Astrocyte (in vitro differentiated cells and primary cell): ENCODE measurements around the gene LMAN1L. TPM values are rescaled to one million over a fixed set of nuclear protein-coding genes. Genes with fewer than 3 reads are reported as not detected.

Experiments
- DNase-seq: peaks from one replicate; pipeline ENCODE4 v3.0.0-alpha.2; 2010; ENCODE audit warnings: low read depth
- FAIRE-seq: peaks from 2 replicates; lab custom pipeline; 2011; peaks lifted over from hg19 to GRCh38; lab: Jason Lieb, UNC
- H2AFZ ChIP-seq: 2 replicates; pipeline ENCODE4 v1.6.0; 2012; ENCODE audit warnings: low read depth, low read length, inconsistent platforms
- H3K27ac ChIP-seq: 2 replicates; pipeline ENCODE4 v1.5.1; 2011; ENCODE audit warnings: low read depth, low read length, inconsistent platforms
- H3K27me3 ChIP-seq: 2 replicates; pipeline ENCODE4 v1.6.0; 2011; ENCODE audit warnings: low read length, inconsistent platforms; ENCODE audit not compliant: insufficient read depth
- H3K36me3 ChIP-seq: 2 replicates; pipeline ENCODE4 v1.5.1; 2011; ENCODE audit warnings: low read length, inconsistent platforms; ENCODE audit not compliant: insufficient read depth
- H3K4me1 ChIP-seq: 2 replicates; pipeline ENCODE4 v1.5.1; 2011; ENCODE audit warnings: low read length, inconsistent platforms; ENCODE audit not compliant: insufficient read depth
- H3K4me2 ChIP-seq: 2 replicates; pipeline ENCODE4 v1.6.0; 2012; ENCODE audit warnings: low read length, inconsistent platforms
- H3K4me3 ChIP-seq: 2 replicates; pipeline ENCODE4 v1.5.1; 2011; ENCODE audit warnings: low read depth, mild to moderate bottlenecking, low read length, inconsistent platforms; ENCODE audit not compliant: insufficient read depth
- H3K79me2 ChIP-seq: 2 replicates; pipeline ENCODE4 v1.6.0; 2012; ENCODE audit warnings: mild to moderate bottlenecking, low read length, inconsistent platforms; ENCODE audit not compliant: insufficient read depth
- H3K9ac ChIP-seq: 2 replicates; pipeline ENCODE4 v1.6.0; 2012; ENCODE audit warnings: mild to moderate bottlenecking, low read length, inconsistent platforms
- H3K9me3 ChIP-seq: 2 replicates; pipeline ENCODE4 v1.5.1; 2012; ENCODE audit warnings: low read depth, mild to moderate bottlenecking, low read length, inconsistent platforms; ENCODE audit not compliant: insufficient read depth
- H4K20me1 ChIP-seq: 2 replicates; pipeline ENCODE4 v1.6.0; 2012; ENCODE audit warnings: low read length, inconsistent platforms; ENCODE audit not compliant: insufficient read depth
- H3K27ac Mint-ChIP-seq: one replicate; pipeline ENCODE4 v1.8.0; 2021; ENCODE audit warnings: mild to moderate bottlenecking, mixed read lengths; ENCODE audit not compliant: unreplicated experiment
- H3K27me3 Mint-ChIP-seq: one replicate; pipeline ENCODE4 v1.8.0; 2021; ENCODE audit warnings: low read depth, mixed read lengths; ENCODE audit not compliant: unreplicated experiment
- H3K36me3 Mint-ChIP-seq: one replicate; pipeline ENCODE4 v1.8.0; 2021; ENCODE audit warnings: low read depth, mixed read lengths; ENCODE audit not compliant: unreplicated experiment
- H3K4me1 Mint-ChIP-seq: one replicate; pipeline ENCODE4 v1.8.0; 2021; ENCODE audit warnings: low read depth, mixed read lengths; ENCODE audit not compliant: unreplicated experiment
- H3K4me3 Mint-ChIP-seq: one replicate; pipeline ENCODE4 v1.8.0; 2021; ENCODE audit warnings: mild to moderate bottlenecking, moderate library complexity, mixed read lengths; ENCODE audit not compliant: unreplicated experiment
- H3K9me3 Mint-ChIP-seq: one replicate; pipeline ENCODE4 v1.8.0; 2021; ENCODE audit warnings: mild to moderate bottlenecking, mixed read lengths; ENCODE audit not compliant: unreplicated experiment
- EZH2 ChIP-seq: IDR thresholded peaks from 2 replicates; pipeline ENCODE4 v1.6.1; 2012; ENCODE audit warnings: mild to moderate bottlenecking, low read length, inconsistent platforms; ENCODE audit not compliant: insufficient read depth
- total RNA-seq: library from RNA; stranded (reverse); gene quantifications from 2 replicates; pipeline ENCODE4 v1.2.1, GENCODE V29; 2021
- TF ChIP-seq, protein P1 (sequence below): IDR thresholded peaks from 2 replicates; pipeline ENCODE4 v1.5.1; 2011; ENCODE audit warnings: low read depth, mild to moderate bottlenecking, inconsistent platforms, low read length, moderate library complexity; ENCODE audit not compliant: insufficient read depth

Gene LMAN1L
- total RNA-seq, 1 donor from 2014 or later: 0.32 TPM

DNA sequence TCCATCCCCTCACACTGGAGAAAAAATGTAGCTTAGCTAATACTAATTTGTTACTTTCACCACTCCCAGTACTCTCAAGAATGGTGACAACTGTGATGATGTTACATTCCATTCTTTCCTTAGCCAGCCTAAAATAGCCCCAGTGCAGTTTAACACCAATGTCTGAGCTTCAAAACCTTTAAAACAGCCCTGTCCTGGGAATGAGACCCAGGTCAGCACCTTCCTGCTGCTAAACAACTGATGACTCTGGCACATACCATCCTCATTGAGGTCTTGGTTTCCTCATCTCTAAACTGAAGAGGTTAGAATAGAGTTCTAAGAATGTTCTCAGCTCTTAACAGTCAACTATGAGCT is 56.7 kb downstream of the LMAN1L start:
- peaks cover 4% of the 10 kb centered on the region for H3K9me3 Mint-ChIP-seq
- TF ChIP-seq, protein P1, sequence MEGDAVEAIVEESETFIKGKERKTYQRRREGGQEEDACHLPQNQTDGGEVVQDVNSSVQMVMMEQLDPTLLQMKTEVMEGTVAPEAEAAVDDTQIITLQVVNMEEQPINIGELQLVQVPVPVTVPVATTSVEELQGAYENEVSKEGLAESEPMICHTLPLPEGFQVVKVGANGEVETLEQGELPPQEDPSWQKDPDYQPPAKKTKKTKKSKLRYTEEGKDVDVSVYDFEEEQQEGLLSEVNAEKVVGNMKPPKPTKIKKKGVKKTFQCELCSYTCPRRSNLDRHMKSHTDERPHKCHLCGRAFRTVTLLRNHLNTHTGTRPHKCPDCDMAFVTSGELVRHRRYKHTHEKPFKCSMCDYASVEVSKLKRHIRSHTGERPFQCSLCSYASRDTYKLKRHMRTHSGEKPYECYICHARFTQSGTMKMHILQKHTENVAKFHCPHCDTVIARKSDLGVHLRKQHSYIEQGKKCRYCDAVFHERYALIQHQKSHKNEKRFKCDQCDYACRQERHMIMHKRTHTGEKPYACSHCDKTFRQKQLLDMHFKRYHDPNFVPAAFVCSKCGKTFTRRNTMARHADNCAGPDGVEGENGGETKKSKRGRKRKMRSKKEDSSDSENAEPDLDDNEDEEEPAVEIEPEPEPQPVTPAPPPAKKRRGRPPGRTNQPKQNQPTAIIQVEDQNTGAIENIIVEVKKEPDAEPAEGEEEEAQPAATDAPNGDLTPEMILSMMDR: no peak
- no peak for TF ChIP-seq EZH2
- no peaks in the 10 kb centered on the region for H3K9me3 ChIP-seq
- no peak overlapping the region for H3K27ac ChIP-seq
- H4K20me1 ChIP-seq: peaks cover 77% of the 10 kb centered on the region
- no peaks in the 10 kb centered on the region for H3K36me3 ChIP-seq
- no peak overlapping the region for H3K4me2 ChIP-seq
- FAIRE-seq: no peak
- H3K4me1 ChIP-seq: peaks cover 15% of the 10 kb centered on the region
- H3K4me3 Mint-ChIP-seq: peak overlapping the region; percentile 62
- H3K36me3 Mint-ChIP-seq: peaks cover 14% of the 10 kb centered on the region
- H3K4me3 ChIP-seq: no peak overlapping the region
- no peaks in the 10 kb centered on the region for H3K27me3 ChIP-seq
- no peak overlapping the region for H3K9ac ChIP-seq
- H3K27ac Mint-ChIP-seq: peak overlapping the region; percentile 66
- H3K79me2 ChIP-seq: peaks cover 76% of the 10 kb centered on the region
- H2AFZ ChIP-seq: no peak overlapping the region
- no peaks in the 10 kb centered on the region for H3K27me3 Mint-ChIP-seq
- H3K4me1 Mint-ChIP-seq: peaks cover 41% of the 10 kb centered on the region
- DNase-seq: no peak

- H3K27ac ChIP-seq: no peak overlapping the region
- TF ChIP-seq EZH2: no peak
- TF ChIP-seq, protein P1: no peak
These were observed 57.2 kb downstream of the LMAN1L start for GRCh38 chr15:74869726-74870407.

More at GRCh38 chr15:74869726-74870407, 57.2 kb downstream of the LMAN1L start:
- Histone ChIP-seq H4K20me1 (peaks cover 73% of the 10 kb centered on the region), H3K9me3 (no peaks in the 10 kb centered on the region), H3K4me1 (peaks cover 15% of the 10 kb centered on the region), H3K27me3 (no peaks in the 10 kb centered on the region), H3K9ac (no peak overlapping the region), H3K4me3 (no peak overlapping the region), H2AFZ (no peak overlapping the region), H3K4me2 (no peak overlapping the region), H3K36me3 (no peaks in the 10 kb centered on the region), H3K79me2 (peaks cover 72% of the 10 kb centered on the region)
- FAIRE-seq (no peak), DNase-seq (no peak)
- Mint-ChIP-seq H3K4me3 (peak overlapping the region; percentile 62), H3K4me1 (peaks cover 40% of the 10 kb centered on the region), H3K9me3 (peaks cover 4% of the 10 kb centered on the region), H3K27me3 (no peaks in the 10 kb centered on the region), H3K36me3 (peaks cover 13% of the 10 kb centered on the region), H3K27ac (no peak overlapping the region)
